Lung (tissue), 12 donors: ENCODE results near the gene LIG1. TPM values are rescaled to one million over a fixed set of nuclear protein-coding genes. Genes with fewer than 3 reads are reported as not detected.
A peak's percentile ranks its signal among the peaks of the same experiment; 100 is the strongest.

Source experiments
- ATAC-seq: fragments of 200-7000 bp; cut with Tn5 transposase; one replicate; pipeline ENCODE4 v1.9.1; 2020; ENCODE audit warnings: moderate number of reproducible peaks; ENCODE audit not compliant: insufficient read depth, low FRiP score
- DNase-seq, 3 donors: peaks; one replicate each; pipeline ENCODE4 v3.0.0-alpha.2; 2013 to 2017
- H3K27ac ChIP-seq, 2 donors: one replicate each; pipeline ENCODE4 v1.5.1; 2013; ENCODE audit warnings: mild to moderate bottlenecking in 2 of 2, moderate library complexity in 2 of 2, control low read depth in 1 of 2, inconsistent platforms in 1 of 2, low read depth in 1 of 2, low read length in 1 of 2
- H3K27me3 ChIP-seq, 3 donors: one replicate each; pipeline ENCODE4 v1.5.1; 2013; ENCODE audit warnings: low read length in 2 of 3; ENCODE audit not compliant: control insufficient read depth in 3 of 3, insufficient read depth in 3 of 3
- H3K36me3 ChIP-seq, 4 donors: one replicate each; pipeline ENCODE4 v1.5.1; 2013; ENCODE audit warnings: low read length in 4 of 4, mild to moderate bottlenecking in 1 of 4, moderate library complexity in 1 of 4; ENCODE audit not compliant: control insufficient read depth in 4 of 4, insufficient read depth in 4 of 4
- H3K4me1 ChIP-seq, 5 donors: one replicate each; pipeline ENCODE4 v1.5.1; 2013; ENCODE audit warnings: low read length in 5 of 5, mild to moderate bottlenecking in 2 of 5, moderate library complexity in 1 of 5; ENCODE audit not compliant: control insufficient read depth in 5 of 5, insufficient read depth in 5 of 5
- H3K4me3 ChIP-seq: one replicate; pipeline ENCODE4 v1.5.1; 2013; ENCODE audit warnings: mild to moderate bottlenecking, control low read depth, moderate library complexity
- H3K9ac ChIP-seq, 2 donors: one replicate each; pipeline ENCODE4 v1.5.1; 2013; ENCODE audit warnings: low read length in 2 of 2, control low read depth in 1 of 2; ENCODE audit not compliant: insufficient read depth in 1 of 2
- H3K9me3 ChIP-seq, 4 donors: one replicate each; pipeline ENCODE4 v1.5.1; 2013; ENCODE audit warnings: low read length in 3 of 4, mild to moderate bottlenecking in 1 of 4, moderate library complexity in 1 of 4; ENCODE audit not compliant: control insufficient read depth in 4 of 4, insufficient read depth in 3 of 4
- CTCF ChIP-seq: IDR thresholded peaks from 2 replicates; pipeline ENCODE4 v1.5.1; 2012; ENCODE audit warnings: mild to moderate bottlenecking; ENCODE audit errors: control extremely low read depth, extremely low read depth
- WGBS, 2 donors: extraction: QIAGEN DNeasy Blood & Tissue Kit; methylation state at CpG; one replicate each; pipeline ENCODE4 v1.1.7; 2013; 5-methylcytosine and 5-hydroxymethylcytosine counted together
- polyA plus RNA-seq, 2 donors: library from polyadenylated mRNA; stranded (reverse); fragments of 200-250 nt; gene quantifications; one replicate each; pipeline ENCODE4 v1.2.1, GENCODE V29; 2013
- total RNA-seq, 2 donors: library from RNA; depleted of rRNA in 1 of 2; stranded (reverse); fragments of >200 nt in 1 of 2; gene quantifications; one replicate each; pipeline ENCODE4 v1.2.1, GENCODE V29; 2014 to 2021
- donor health status: control.
- donor health status: control.
- donor health status: Bipolar disorder and iron deficiency.
- donor health status: healthy.
- donor health status: DM: yes; HTN: yes; CAD: no.

Gene LIG1
- total and polyA plus RNA-seq, 4 donors, result 10.6 to 40.5 (median 25.3) TPM

- 0% methylated on average over 34 of the region's 34 CpGs for WGBS, 2 donors
- Histone ChIP-seq H3K4me3 (peak overlapping the region; percentile 67), H3K9me3 (no peaks in the 10 kb centered on the region), H3K27me3 (no peaks in the 10 kb centered on the region), H3K27ac (peak overlapping the region; percentile 58 to 71), H3K36me3 (peaks cover 0 to 8% (median 0%) of the 10 kb centered on the region in 4 donors), H3K9ac (peak overlapping the region; percentile 65 to 68), H3K4me1 (peaks cover 1 to 13% (median 9%) of the 10 kb centered on the region in 5 donors)
- no peak for TF ChIP-seq CTCF
- DNase-seq, result peak; percentile 97 to 98 (median 98)
- peak; percentile 92 for ATAC-seq
Observed at GRCh38 chr19:48203794-48204628, 33.9 kb upstream of the LIG1 start.

GRCh38 chr19:48203222-48203793 is 33.2 kb upstream of the LIG1 start:
- Histone ChIP-seq H3K27me3 (no peaks in the 10 kb centered on the region), H3K9me3 (no peaks in the 10 kb centered on the region), H3K27ac (peak overlapping the region; percentile 58 to 71), H3K4me3 (peak overlapping the region; percentile 42), H3K36me3 (peaks cover 0 to 8% (median 0%) of the 10 kb centered on the region in 4 donors), H3K4me1 (peaks cover 1 to 13% (median 9%) of the 10 kb centered on the region in 5 donors), H3K9ac (peak overlapping the region; percentile 2 to 20)
- ATAC-seq, result no peak
- no peak for DNase-seq
- 17 to 18% methylated on average over 5 of the region's 5 CpGs for WGBS, 2 donors
- no peak for TF ChIP-seq CTCF

GRCh38 chr19:48196933-48197665 is 27.0 kb upstream of the LIG1 start:
- Histone ChIP-seq H3K27me3 (no peaks in the 10 kb centered on the region), H3K4me1 (peaks cover 0 to 7% (median 2%) of the 10 kb centered on the region in 5 donors), H3K9ac (no peak overlapping the region), H3K4me3 (no peak overlapping the region), H3K36me3 (peaks cover 0 to 2% (median 0%) of the 10 kb centered on the region in 4 donors), H3K27ac (no peak overlapping the region), H3K9me3 (no peaks in the 10 kb centered on the region)
- DNase-seq (peak in 1 of 3 donors; percentile 49), ATAC-seq (no peak)
- TF ChIP-seq CTCF, result no peak
- 44 to 53% methylated on average over 13 of the region's 13 CpGs for WGBS, 2 donors
